HEK293 (cell line): Measurements from ENCODE around the gene TOMM40.

Experiments used
- CTCF ChIA-PET: fragments of 350-600 bp; formaldehyde crosslinking; extraction: SDS; loops from one replicate; lab custom pipeline; 2021; ENCODE audit warnings: antibody characterized with exemption; lab: Yijun Ruan, JAX
- POLR2A ChIA-PET: fragments of 300-600 bp; formaldehyde crosslinking; extraction: SDS; loops from one replicate; lab custom pipeline; 2020; ENCODE audit warnings: antibody characterized with exemption, inconsistent platforms; lab: Yijun Ruan, JAX
- H3K27ac ChIP-seq: fragments of 200-500 bp; sonication (Bioruptor generic); 2 replicates; pipeline ENCODE4 v1.5.1; 2014; ENCODE audit warnings: low read depth, low read length, control low read depth, inconsistent platforms; ENCODE audit errors: extremely low read depth
- H3K36me3 ChIP-seq, 2 experiments: fragments of 200-500 bp in 1 of 2; sonication (Bioruptor generic) in 1 of 2; 1 replicate in 1 of 2; 2 replicates in 1 of 2; pipeline ENCODE4 v1.5.1; 2014 to 2017; ENCODE audit warnings: inconsistent platforms in 2 of 2, low read length in 2 of 2; ENCODE audit not compliant: control insufficient read depth in 2 of 2, insufficient read depth in 1 of 2
- H3K4me1 ChIP-seq: fragments of 200-500 bp; sonication (Bioruptor generic); 2 replicates; pipeline ENCODE4 v1.5.1; 2014; ENCODE audit warnings: mild to moderate bottlenecking, low read length, inconsistent platforms; ENCODE audit not compliant: control insufficient read depth, insufficient read depth
- H3K4me3 ChIP-seq: 2 replicates; pipeline ENCODE4 v1.5.1; 2011; ENCODE audit warnings: low read depth, mild to moderate bottlenecking, control low read depth, low read length, moderate library complexity
- H3K9me3 ChIP-seq: fragments of 200-500 bp; sonication (Bioruptor generic); 2 replicates; pipeline ENCODE4 v1.5.1; 2014; ENCODE audit warnings: low read depth, low read length, inconsistent platforms; ENCODE audit not compliant: control insufficient read depth, insufficient read depth
- GFI1B ChIP-seq: fragments of 450-650 bp; formaldehyde crosslinking; IDR thresholded peaks from 2 replicates; pipeline ENCODE4 v1.5.1; 2016; ENCODE audit warnings: missing biosample characterization, missing genetic modification characterization
- HOXD13 ChIP-seq: sonication (generic); formaldehyde crosslinking; IDR thresholded peaks from 2 replicates; pipeline ENCODE4 v1.8.0; 2022; ENCODE audit warnings: missing genetic modification reagents, borderline replicate concordance
- OVOL3 ChIP-seq: fragments of 450-650 bp; formaldehyde crosslinking; IDR thresholded peaks from 2 replicates; pipeline ENCODE4 v1.5.1; 2016; ENCODE audit warnings: missing biosample characterization, missing genetic modification characterization
- SP7 ChIP-seq: fragments of 450-650 bp; formaldehyde crosslinking; IDR thresholded peaks from 2 replicates; pipeline ENCODE4 v1.5.1; 2016; ENCODE audit warnings: missing biosample characterization, missing genetic modification characterization
- ZBTB21 ChIP-seq: fragments of 450-650 bp; formaldehyde crosslinking; IDR thresholded peaks from 2 replicates; pipeline ENCODE4 v1.5.1; 2017; ENCODE audit warnings: missing biosample characterization, missing genetic modification characterization
- ZNF132 ChIP-seq: fragments of 450-650 bp; formaldehyde crosslinking; IDR thresholded peaks from 2 replicates; pipeline ENCODE4 v1.5.1; 2017; ENCODE audit warnings: missing biosample characterization, missing genetic modification characterization, borderline replicate concordance
- ZNF169 ChIP-seq: fragments of 450-650 bp; formaldehyde crosslinking; IDR thresholded peaks from 2 replicates; pipeline ENCODE4 v1.5.1; 2016; ENCODE audit warnings: missing biosample characterization, missing genetic modification characterization
- ZNF184 ChIP-seq: fragments of 450-650 bp; IDR thresholded peaks from 2 replicates; pipeline ENCODE4 v1.5.1; 2018; ENCODE audit warnings: missing biosample characterization, mild to moderate bottlenecking, missing genetic modification characterization
- ZNF211 ChIP-seq: fragments of 450-650 bp; formaldehyde crosslinking; IDR thresholded peaks from 2 replicates; pipeline ENCODE4 v1.5.1; 2016; ENCODE audit warnings: low read depth, missing biosample characterization, missing genetic modification characterization
- ZNF302 ChIP-seq: fragments of 450-650 bp; formaldehyde crosslinking; IDR thresholded peaks from 2 replicates; pipeline ENCODE4 v1.5.1; 2016; ENCODE audit warnings: missing biosample characterization, missing genetic modification characterization, low read depth
- ZNF335 ChIP-seq: fragments of 450-650 bp; formaldehyde crosslinking; conservative IDR thresholded peaks from 2 replicates; pipeline ENCODE4 v1.5.1; 2016; ENCODE audit warnings: missing biosample characterization, missing genetic modification characterization
- ZNF354C ChIP-seq: fragments of 450-650 bp; formaldehyde crosslinking; IDR thresholded peaks from 2 replicates; pipeline ENCODE4 v1.5.1; 2016; ENCODE audit warnings: missing biosample characterization, missing genetic modification characterization, low read depth, borderline replicate concordance
- ZNF510 ChIP-seq: fragments of 450-650 bp; formaldehyde crosslinking; IDR thresholded peaks from 2 replicates; pipeline ENCODE4 v1.5.1; 2018; ENCODE audit warnings: mild to moderate bottlenecking, missing genetic modification characterization, missing biosample characterization; ENCODE audit not compliant: insufficient replicate concordance
- ZNF548 ChIP-seq: fragments of 450-650 bp; formaldehyde crosslinking; IDR thresholded peaks from 2 replicates; pipeline ENCODE4 v1.5.1; 2016; ENCODE audit warnings: missing biosample characterization, missing genetic modification characterization
- ZNF747 ChIP-seq: fragments of 450-650 bp; formaldehyde crosslinking; IDR thresholded peaks from 2 replicates; pipeline ENCODE4 v1.5.1; 2016; ENCODE audit warnings: missing biosample characterization, missing genetic modification characterization
- ZNF768 ChIP-seq: fragments of 450-650 bp; formaldehyde crosslinking; IDR thresholded peaks from 2 replicates; pipeline ENCODE4 v1.5.1; 2018; ENCODE audit warnings: missing biosample characterization, mild to moderate bottlenecking, missing genetic modification characterization
- ZNF777 ChIP-seq: fragments of 450-650 bp; formaldehyde crosslinking; IDR thresholded peaks from 2 replicates; pipeline ENCODE4 v1.5.1; 2017; ENCODE audit warnings: missing biosample characterization, missing genetic modification characterization, borderline replicate concordance
- ZNF843 ChIP-seq: fragments of 450-650 bp; formaldehyde crosslinking; IDR thresholded peaks from 2 replicates; pipeline ENCODE4 v1.5.1; 2016; ENCODE audit warnings: missing biosample characterization, missing genetic modification characterization
- TF ChIP-seq, protein P1 (sequence below): fragments of 450-650 bp; formaldehyde crosslinking; IDR thresholded peaks from 2 replicates; pipeline ENCODE4 v1.5.1; 2016; ENCODE audit warnings: missing biosample characterization, missing genetic modification characterization
- TF ChIP-seq, protein P2 (sequence below): fragments of 450-650 bp; formaldehyde crosslinking; IDR thresholded peaks from 2 replicates; pipeline ENCODE4 v1.5.1; 2016; ENCODE audit warnings: missing biosample characterization, missing genetic modification characterization
- TF ChIP-seq, protein P3 (sequence below): fragments of 450-650 bp; formaldehyde crosslinking; IDR thresholded peaks from 2 replicates; pipeline ENCODE4 v1.5.1; 2016; ENCODE audit warnings: missing biosample characterization, missing genetic modification characterization
- TF ChIP-seq, protein P4 (sequence below): fragments of 450-650 bp; formaldehyde crosslinking; IDR thresholded peaks from 2 replicates; pipeline ENCODE4 v1.5.1; 2016; ENCODE audit warnings: missing biosample characterization, missing genetic modification characterization, borderline replicate concordance
- TF ChIP-seq, protein P5 (sequence below): fragments of 450-650 bp; formaldehyde crosslinking; IDR thresholded peaks from 2 replicates; pipeline ENCODE4 v1.5.1; 2016; ENCODE audit warnings: missing biosample characterization, missing genetic modification characterization

TOMM40 gene

DNA sequence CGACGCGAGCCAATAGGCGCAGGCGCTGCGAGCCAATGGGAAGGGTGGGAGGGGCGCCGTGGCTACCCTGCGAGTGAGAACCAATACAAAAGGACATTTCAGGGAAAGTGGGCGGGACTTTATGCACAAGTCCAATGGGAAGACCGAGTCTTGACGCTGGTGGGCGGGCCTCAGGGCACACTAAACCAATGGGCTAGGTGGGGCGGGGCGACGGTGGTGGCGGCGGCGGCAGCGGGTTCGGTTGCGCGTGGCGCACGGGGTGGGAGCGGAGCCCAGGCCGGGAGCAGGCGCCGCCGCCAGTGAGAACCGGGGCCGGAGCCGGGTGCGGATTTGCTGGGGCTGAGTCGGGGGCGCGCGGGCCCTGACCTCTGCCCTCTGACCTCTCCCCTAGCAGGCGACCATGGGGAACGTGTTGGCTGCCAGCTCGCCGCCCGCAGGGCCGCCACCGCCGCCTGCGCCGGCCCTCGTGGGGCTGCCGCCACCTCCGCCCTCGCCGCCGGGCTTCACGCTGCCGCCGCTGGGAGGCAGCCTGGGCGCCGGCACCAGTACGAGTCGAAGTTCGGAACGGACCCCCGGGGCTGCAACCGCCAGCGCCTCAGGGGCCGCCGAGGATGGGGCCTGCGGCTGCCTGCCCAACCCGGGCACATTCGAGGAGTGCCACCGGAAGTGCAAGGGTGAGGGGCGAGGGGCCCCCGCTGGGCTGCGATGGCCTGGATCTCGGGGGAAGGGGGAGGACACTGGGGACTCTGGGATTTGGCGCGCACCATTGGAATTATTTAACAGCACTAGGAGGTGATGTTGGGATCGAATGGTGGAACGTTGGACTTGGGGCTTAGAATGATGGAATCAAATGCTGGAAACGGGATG, at the start of gene TOMM40 (continued):
- no peak for TF ChIP-seq ZNF747 (tag by site-specific recombination)
- TF ChIP-seq, protein P1, sequence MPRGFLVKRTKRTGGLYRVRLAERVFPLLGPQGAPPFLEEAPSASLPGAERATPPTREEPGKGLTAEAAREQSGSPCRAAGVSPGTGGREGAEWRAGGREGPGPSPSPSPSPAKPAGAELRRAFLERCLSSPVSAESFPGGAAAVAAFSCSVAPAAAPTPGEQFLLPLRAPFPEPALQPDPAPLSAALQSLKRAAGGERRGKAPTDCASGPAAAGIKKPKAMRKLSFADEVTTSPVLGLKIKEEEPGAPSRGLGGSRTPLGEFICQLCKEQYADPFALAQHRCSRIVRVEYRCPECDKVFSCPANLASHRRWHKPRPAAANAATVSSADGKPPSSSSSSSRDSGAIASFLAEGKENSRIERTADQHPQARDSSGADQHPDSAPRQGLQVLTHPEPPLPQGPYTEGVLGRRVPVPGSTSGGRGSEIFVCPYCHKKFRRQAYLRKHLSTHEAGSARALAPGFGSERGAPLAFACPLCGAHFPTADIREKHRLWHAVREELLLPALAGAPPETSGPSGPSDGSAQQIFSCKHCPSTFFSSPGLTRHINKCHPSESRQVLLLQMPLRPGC (tag by site-specific recombination), result no peak
- no peak for TF ChIP-seq ZNF211 (tag by site-specific recombination)
- TF ChIP-seq ZNF169 (tag by site-specific recombination), result no peak
- TF ChIP-seq ZNF510, result no peak
- TF ChIP-seq HOXD13 (CRISPR knock-in tag), result no peak
- TF ChIP-seq, protein P2, sequence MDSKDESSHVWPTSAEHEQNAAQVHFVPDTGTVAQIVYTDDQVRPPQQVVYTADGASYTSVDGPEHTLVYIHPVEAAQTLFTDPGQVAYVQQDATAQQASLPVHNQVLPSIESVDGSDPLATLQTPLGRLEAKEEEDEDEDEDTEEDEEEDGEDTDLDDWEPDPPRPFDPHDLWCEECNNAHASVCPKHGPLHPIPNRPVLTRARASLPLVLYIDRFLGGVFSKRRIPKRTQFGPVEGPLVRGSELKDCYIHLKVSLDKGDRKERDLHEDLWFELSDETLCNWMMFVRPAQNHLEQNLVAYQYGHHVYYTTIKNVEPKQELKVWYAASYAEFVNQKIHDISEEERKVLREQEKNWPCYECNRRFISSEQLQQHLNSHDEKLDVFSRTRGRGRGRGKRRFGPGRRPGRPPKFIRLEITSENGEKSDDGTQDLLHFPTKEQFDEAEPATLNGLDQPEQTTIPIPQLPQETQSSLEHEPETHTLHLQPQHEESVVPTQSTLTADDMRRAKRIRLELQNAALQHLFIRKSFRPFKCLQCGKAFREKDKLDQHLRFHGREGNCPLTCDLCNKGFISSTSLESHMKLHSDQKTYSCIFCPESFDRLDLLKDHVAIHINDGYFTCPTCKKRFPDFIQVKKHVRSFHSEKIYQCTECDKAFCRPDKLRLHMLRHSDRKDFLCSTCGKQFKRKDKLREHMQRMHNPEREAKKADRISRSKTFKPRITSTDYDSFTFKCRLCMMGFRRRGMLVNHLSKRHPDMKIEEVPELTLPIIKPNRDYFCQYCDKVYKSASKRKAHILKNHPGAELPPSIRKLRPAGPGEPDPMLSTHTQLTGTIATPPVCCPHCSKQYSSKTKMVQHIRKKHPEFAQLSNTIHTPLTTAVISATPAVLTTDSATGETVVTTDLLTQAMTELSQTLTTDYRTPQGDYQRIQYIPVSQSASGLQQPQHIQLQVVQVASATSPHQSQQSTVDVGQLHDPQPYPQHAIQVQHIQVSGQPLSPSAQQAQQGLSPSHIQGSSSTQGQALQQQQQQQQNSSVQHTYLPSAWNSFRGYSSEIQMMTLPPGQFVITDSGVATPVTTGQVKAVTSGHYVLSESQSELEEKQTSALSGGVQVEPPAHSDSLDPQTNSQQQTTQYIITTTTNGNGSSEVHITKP, result no peak
- no peak for TF ChIP-seq SP7 (tag by site-specific recombination)
- no peak for TF ChIP-seq ZNF354C (tag by site-specific recombination)
- no peak for TF ChIP-seq OVOL3

DNA sequence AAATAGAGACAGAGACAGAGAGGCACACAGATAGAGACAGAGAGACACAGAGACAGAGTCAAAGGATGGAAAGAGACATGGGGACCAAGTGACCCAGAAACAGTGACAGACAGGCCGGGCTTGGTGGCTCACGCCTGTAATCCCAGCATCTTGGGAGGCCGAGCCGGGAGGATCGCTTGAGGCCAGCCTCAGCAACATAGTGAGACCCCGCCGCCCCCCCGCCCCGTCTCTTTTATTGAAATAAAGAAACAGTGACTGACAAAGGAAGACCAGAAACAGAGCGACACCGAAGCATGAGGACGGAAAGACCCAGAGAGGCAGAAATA, 45.8 kb upstream of the TOMM40 start:
- Histone ChIP-seq H3K27ac (peak overlapping the region; percentile 64), H3K4me1 (peaks cover 25% of the 10 kb centered on the region), H3K9me3 (no peaks in the 10 kb centered on the region), H3K4me3 (peak overlapping the region; percentile 65), H3K36me3 (no peaks in the 10 kb centered on the region)
- POLR2A ChIA-PET, result interaction anchor here (0.6 to 2.2 kb wide), 7 partner anchors 20 to 61 kb away, joined by 3 to 15 read pairs (median 4); partner anchors contain the start of genes BCAM and TOMM40
- CTCF ChIA-PET, result interaction anchor here (1.0 to 1.4 kb wide), 4 partner anchors 46 to 61 kb away, joined by 4 to 7 read pairs (median 4); no protein-coding TSS in a partner anchor
- TF ChIP-seq ZNF302 (no peak), ZNF548 (0 out of 2 replicates have a peak, but pooled peaks have one; percentile 0), GFI1B (tag by site-specific recombination) (no peak), ZNF335 (tag by site-specific recombination) (peak; percentile 81), ZNF768 (tag by site-specific recombination) (peak; percentile 1; the same call in 1 of the 2 replicates), ZNF777 (0 out of 2 replicates have a peak, but pooled peaks have one; percentile 10), ZNF132 (tag by site-specific recombination) (no peak), ZBTB21 (tag by site-specific recombination) (no peak), ZNF184 (no peak), ZNF843 (tag by site-specific recombination) (0 out of 2 replicates have a peak, but pooled peaks have one; percentile 0)
- TF ChIP-seq, protein P3, sequence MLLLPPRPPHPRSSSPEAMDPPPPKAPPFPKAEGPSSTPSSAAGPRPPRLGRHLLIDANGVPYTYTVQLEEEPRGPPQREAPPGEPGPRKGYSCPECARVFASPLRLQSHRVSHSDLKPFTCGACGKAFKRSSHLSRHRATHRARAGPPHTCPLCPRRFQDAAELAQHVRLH (tag by site-specific recombination), result 0 out of 2 replicates have a peak, but pooled peaks have one; percentile 4
- TF ChIP-seq, protein P4, sequence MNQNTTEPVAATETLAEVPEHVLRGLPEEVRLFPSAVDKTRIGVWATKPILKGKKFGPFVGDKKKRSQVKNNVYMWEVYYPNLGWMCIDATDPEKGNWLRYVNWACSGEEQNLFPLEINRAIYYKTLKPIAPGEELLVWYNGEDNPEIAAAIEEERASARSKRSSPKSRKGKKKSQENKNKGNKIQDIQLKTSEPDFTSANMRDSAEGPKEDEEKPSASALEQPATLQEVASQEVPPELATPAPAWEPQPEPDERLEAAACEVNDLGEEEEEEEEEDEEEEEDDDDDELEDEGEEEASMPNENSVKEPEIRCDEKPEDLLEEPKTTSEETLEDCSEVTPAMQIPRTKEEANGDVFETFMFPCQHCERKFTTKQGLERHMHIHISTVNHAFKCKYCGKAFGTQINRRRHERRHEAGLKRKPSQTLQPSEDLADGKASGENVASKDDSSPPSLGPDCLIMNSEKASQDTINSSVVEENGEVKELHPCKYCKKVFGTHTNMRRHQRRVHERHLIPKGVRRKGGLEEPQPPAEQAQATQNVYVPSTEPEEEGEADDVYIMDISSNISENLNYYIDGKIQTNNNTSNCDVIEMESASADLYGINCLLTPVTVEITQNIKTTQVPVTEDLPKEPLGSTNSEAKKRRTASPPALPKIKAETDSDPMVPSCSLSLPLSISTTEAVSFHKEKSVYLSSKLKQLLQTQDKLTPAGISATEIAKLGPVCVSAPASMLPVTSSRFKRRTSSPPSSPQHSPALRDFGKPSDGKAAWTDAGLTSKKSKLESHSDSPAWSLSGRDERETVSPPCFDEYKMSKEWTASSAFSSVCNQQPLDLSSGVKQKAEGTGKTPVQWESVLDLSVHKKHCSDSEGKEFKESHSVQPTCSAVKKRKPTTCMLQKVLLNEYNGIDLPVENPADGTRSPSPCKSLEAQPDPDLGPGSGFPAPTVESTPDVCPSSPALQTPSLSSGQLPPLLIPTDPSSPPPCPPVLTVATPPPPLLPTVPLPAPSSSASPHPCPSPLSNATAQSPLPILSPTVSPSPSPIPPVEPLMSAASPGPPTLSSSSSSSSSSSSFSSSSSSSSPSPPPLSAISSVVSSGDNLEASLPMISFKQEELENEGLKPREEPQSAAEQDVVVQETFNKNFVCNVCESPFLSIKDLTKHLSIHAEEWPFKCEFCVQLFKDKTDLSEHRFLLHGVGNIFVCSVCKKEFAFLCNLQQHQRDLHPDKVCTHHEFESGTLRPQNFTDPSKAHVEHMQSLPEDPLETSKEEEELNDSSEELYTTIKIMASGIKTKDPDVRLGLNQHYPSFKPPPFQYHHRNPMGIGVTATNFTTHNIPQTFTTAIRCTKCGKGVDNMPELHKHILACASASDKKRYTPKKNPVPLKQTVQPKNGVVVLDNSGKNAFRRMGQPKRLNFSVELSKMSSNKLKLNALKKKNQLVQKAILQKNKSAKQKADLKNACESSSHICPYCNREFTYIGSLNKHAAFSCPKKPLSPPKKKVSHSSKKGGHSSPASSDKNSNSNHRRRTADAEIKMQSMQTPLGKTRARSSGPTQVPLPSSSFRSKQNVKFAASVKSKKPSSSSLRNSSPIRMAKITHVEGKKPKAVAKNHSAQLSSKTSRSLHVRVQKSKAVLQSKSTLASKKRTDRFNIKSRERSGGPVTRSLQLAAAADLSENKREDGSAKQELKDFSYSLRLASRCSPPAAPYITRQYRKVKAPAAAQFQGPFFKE (tag by site-specific recombination), result no peak
- TF ChIP-seq, protein P5, sequence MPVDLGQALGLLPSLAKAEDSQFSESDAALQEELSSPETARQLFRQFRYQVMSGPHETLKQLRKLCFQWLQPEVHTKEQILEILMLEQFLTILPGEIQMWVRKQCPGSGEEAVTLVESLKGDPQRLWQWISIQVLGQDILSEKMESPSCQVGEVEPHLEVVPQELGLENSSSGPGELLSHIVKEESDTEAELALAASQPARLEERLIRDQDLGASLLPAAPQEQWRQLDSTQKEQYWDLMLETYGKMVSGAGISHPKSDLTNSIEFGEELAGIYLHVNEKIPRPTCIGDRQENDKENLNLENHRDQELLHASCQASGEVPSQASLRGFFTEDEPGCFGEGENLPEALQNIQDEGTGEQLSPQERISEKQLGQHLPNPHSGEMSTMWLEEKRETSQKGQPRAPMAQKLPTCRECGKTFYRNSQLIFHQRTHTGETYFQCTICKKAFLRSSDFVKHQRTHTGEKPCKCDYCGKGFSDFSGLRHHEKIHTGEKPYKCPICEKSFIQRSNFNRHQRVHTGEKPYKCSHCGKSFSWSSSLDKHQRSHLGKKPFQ, result no peak
